BJ (cell line): ENCODE measurements around the gene ANTKMT. TPM values are rescaled to one million over a fixed set of nuclear protein-coding genes. Genes with fewer than 3 reads are reported as not detected.
A peak's percentile ranks its signal among the peaks of the same experiment; 100 is the strongest.

Experiments used
- CTCF ChIA-PET: fragments of 350-600 bp; formaldehyde crosslinking; extraction: SDS; loops from one replicate; lab custom pipeline; 2021; ENCODE audit warnings: antibody characterized with exemption, inconsistent platforms; lab: Yijun Ruan, JAX
- POLR2A ChIA-PET: fragments of 300-600 bp; sonication (Branson Sonifier 250); formaldehyde crosslinking; extraction: SDS; loops from one replicate; lab custom pipeline; 2021; ENCODE audit warnings: antibody characterized with exemption; lab: Charles Lee
- DNase-seq: peaks from one replicate; pipeline ENCODE4 v3.0.0-alpha.2; 2011; ENCODE audit warnings: low read depth
- H3K27me3 ChIP-seq: 2 replicates; pipeline ENCODE4 v1.6.0; 2011; ENCODE audit warnings: low read length; ENCODE audit not compliant: control insufficient read depth, insufficient read depth
- H3K36me3 ChIP-seq: 2 replicates; pipeline ENCODE4 v1.5.1; 2011; ENCODE audit warnings: low read length; ENCODE audit not compliant: control insufficient read depth, insufficient read depth
- H3K4me3 ChIP-seq: 2 replicates; pipeline ENCODE4 v1.5.1; 2011; ENCODE audit warnings: low read depth, mild to moderate bottlenecking, control low read depth, low read length
- CTCF ChIP-seq: IDR thresholded peaks from 2 replicates; pipeline ENCODE4 v1.5.1; 2011; ENCODE audit warnings: low read depth, mild to moderate bottlenecking, control low read depth, inconsistent platforms, low read length, moderate library complexity; ENCODE audit not compliant: insufficient read depth
- polyA minus RNA-seq: library from RNA; depleted of rRNA, polyadenylated mRNA; stranded (reverse); fragments of >200 nt; gene quantifications from 2 replicates; pipeline ENCODE4 v1.2.3, GENCODE V29; 2011; rRNA and poly(A)+ RNA removed
- polyA plus RNA-seq: library from polyadenylated mRNA; depleted of rRNA; stranded (reverse); fragments of >200 nt; gene quantifications from 2 replicates; pipeline ENCODE4 v1.2.3, GENCODE V29; 2011; rRNA removed

Gene ANTKMT
- polyA plus RNA-seq: 7.7 and 10.7 TPM in 2 replicates
- 1.1 and 1.9 TPM in 2 replicates for polyA minus RNA-seq

GRCh38 chr16:720990-721764, at the start of gene ANTKMT:
TSS of gene ANTKMT (plus strand) at chr16:721146. CDS start at chr16:721275, 129 bp downstream.
- ChIA-PET CTCF (interaction anchor here (0.7 to 3.2 kb wide), 7 partner anchors 9 to 385 kb away, joined by 3 to 16 read pairs (median 4); no protein-coding TSS in a partner anchor), POLR2A (no interaction called here)
- Histone ChIP-seq H3K36me3 (peaks cover 2% of the 10 kb centered on the region; the same call in 1 of the 2 replicates), H3K27me3 (no peaks in the 10 kb centered on the region), H3K4me3 (peak within 1 kb of the TSS; percentile 74)
- DNase-seq: no peak
- TF ChIP-seq CTCF: no peak

DNA sequence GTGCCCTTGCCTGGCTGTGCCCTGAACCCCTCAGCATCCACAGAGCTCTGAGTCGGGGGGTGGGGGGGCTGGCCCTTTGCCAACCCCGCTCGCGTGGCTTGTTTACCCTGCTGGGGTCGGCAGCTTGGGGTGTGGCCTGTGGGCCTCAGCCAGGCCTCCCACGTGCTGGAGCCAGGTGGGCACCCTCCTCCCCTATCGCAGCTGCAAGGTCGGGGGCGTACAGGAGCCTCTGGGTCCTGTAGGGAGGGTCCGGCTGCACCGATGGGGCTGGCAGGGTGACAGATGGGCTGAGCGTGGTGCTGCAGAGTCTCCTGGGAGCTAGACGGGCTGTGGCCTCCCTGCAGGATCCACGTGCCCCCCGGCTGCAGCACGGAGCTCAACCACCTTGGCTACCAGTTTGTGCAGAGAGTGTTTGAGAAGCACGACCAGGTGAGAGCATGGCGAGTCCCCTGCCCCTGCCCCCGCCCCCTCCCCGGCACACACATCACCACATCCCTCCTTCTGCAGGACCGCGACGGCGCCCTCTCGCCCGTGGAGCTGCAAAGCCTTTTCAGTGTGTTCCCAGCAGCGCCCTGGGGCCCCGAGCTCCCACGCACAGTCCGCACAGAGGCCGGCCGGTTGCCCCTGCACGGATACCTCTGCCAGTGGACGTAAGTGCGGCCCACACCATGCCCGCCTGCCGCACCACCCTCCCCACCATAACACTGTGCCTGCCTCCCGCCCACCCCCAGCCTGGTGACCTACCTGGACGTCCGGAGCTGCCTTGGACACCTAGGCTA, 49.4 kb upstream of the ANTKMT start:
- no peak for TF ChIP-seq CTCF
- POLR2A ChIA-PET: no interaction called here
- H3K27me3 ChIP-seq: no peaks in the 10 kb centered on the region
- no peak overlapping the region for H3K4me3 ChIP-seq
- peaks cover 41% of the 10 kb centered on the region for H3K36me3 ChIP-seq
- CTCF ChIA-PET: no interaction called here
- no peak for DNase-seq

GRCh38 chr16:672371-672770, 48.6 kb upstream of the ANTKMT start:
- Histone ChIP-seq H3K4me3 (no peak overlapping the region), H3K27me3 (no peaks in the 10 kb centered on the region), H3K36me3 (peaks cover 41% of the 10 kb centered on the region)
- CTCF ChIA-PET: no interaction called here
- no peak for DNase-seq
- POLR2A ChIA-PET: no interaction called here
- TF ChIP-seq CTCF: no peak

- ChIA-PET CTCF (interaction anchor here (1.0 kb wide), 1 partner anchor 12 kb away, joined by 4 read pairs; no protein-coding TSS in a partner anchor), POLR2A (no interaction called here)
- no peak overlapping the region for H3K4me3 ChIP-seq
- no peak for DNase-seq
- H3K36me3 ChIP-seq: peaks cover 41% of the 10 kb centered on the region
- no peaks in the 10 kb centered on the region for H3K27me3 ChIP-seq
- TF ChIP-seq CTCF: no peak
Observed at GRCh38 chr16:672851-673250, 48.1 kb upstream of the ANTKMT start.
